ENCODE data around the gene NOSIP.

DNA sequence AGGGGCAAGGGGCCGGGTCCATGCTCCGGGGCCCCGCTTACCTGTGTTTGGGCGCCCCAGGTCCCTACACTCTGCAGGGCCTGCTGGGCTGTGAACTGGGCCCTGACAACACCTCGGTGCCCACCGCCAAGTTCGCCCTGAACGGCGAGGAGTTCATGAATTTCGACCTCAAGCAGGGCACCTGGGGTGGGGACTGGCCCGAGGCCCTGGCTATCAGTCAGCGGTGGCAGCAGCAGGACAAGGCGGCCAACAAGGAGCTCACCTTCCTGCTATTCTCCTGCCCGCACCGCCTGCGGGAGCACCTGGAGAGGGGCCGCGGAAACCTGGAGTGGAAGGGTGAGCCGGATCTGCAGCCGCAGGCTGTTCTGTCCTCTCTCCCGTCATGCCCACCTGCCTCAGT lies 66.2 kb downstream of the NOSIP start:
- TF ChIP-seq GATA2 (IDR thresholded peaks at IDR 0.05; ENCODE audit: low read depth, low read length) = no peak
- TF ChIP-seq GATA3 (IDR thresholded peaks at IDR 0.05; ENCODE audit: low read depth, low read length) = no peak

All from SH-SY5Y (cell line).